HCT116 (cell line): ENCODE measurements around the gene SHROOM3. TPM values are rescaled to one million over a fixed set of nuclear protein-coding genes. Genes with fewer than 3 reads are reported as not detected.

ENCODE experiments used
- ATAC-seq: fragments of 200-7000 bp; cut with Tn5 transposase; 2 replicates; pipeline ENCODE4 v1.9.1; 2020; ENCODE audit warnings: mild to moderate bottlenecking, moderate library complexity
- BruUV-seq: library from RNA; stranded (reverse); fragments of 400-500 nt; replicated peaks from 2 replicates; lab custom pipeline; 2021; lab: Mats Ljungman, UMichigan
- CTCF ChIA-PET: fragments of 300-600 bp; sonication (Branson Sonifier 250); formaldehyde crosslinking; loops from one replicate; lab custom pipeline; 2021; ENCODE audit warnings: antibody characterized with exemption; lab: Charles Lee
- POLR2A ChIA-PET: fragments of 300-600, 350-600 bp; sonication (Branson Sonifier 250); formaldehyde crosslinking; loops from one replicate; lab custom pipeline; 2021; ENCODE audit warnings: antibody characterized with exemption; lab: Charles Lee
- RAD21 ChIA-PET, 2 experiments: fragments of 300-600 bp; sonication (Branson Sonifier 250); formaldehyde crosslinking; loops; one replicate each; lab custom pipeline; 2023; ENCODE audit warnings: low total read pairs in 2 of 2; ENCODE audit not compliant: uncharacterized antibody in 2 of 2, unreplicated experiment in 2 of 2, low non-redundant PET in 1 of 2; lab: Charles Lee
- DNase-seq: peaks from one replicate; pipeline ENCODE4 v3.0.0-alpha.2; 2010; ENCODE audit warnings: low read depth, low spot score
- H2AFZ ChIP-seq: fragments of 200-600 bp; shearing (Covaris generic), sonication (generic); 2 replicates; pipeline ENCODE4 v1.6.1; 2017; ENCODE audit warnings: low read depth, mixed run types, mixed read lengths, antibody characterized with exemption, low read length; ENCODE audit not compliant: poor library complexity, severe bottlenecking
- H3K27ac ChIP-seq: 2 replicates; pipeline ENCODE4 v1.5.1; 2012; ENCODE audit warnings: low read depth, low read length
- H3K27me3 ChIP-seq: fragments of 200-600 bp; sonication (generic); 2 replicates; pipeline ENCODE4 v1.6.1; 2016; ENCODE audit warnings: mixed run types, low read length, mixed read lengths; ENCODE audit not compliant: insufficient read depth
- H3K36me3 ChIP-seq, 2 experiments: fragments of 200-500 bp in 1 of 2; fragments of 200-600 bp in 1 of 2; sonication (Bioruptor generic) in 1 of 2; sonication (generic) in 1 of 2; 2 replicates each; pipeline versions ENCODE4 v1.5.1 to v1.6.1; 2014 to 2016; ENCODE audit warnings: low read length in 2 of 2, inconsistent platforms in 1 of 2, mixed read lengths in 1 of 2, mixed run types in 1 of 2; ENCODE audit not compliant: insufficient read depth in 2 of 2, control insufficient read depth in 1 of 2
- H3K4me1 ChIP-seq, 2 experiments: fragments of 200-600 bp in 1 of 2; sonication (generic) in 1 of 2; 2 replicates each; pipeline versions ENCODE4 v1.5.1 to v1.6.1; 2012 to 2017; ENCODE audit warnings: low read length in 2 of 2, inconsistent platforms in 1 of 2, mild to moderate bottlenecking in 1 of 2, mixed read lengths in 1 of 2, mixed run types in 1 of 2, moderate library complexity in 1 of 2; ENCODE audit not compliant: insufficient read depth in 2 of 2, control insufficient read depth in 1 of 2
- H3K4me2 ChIP-seq: fragments of 200-600 bp; sonication (generic); 2 replicates; pipeline ENCODE4 v1.6.1; 2017; ENCODE audit warnings: mixed run types, low read length, mixed read lengths
- H3K4me3 ChIP-seq, 2 experiments: fragments of 200-600 bp in 1 of 2; sonication (generic) in 1 of 2; replicated peaks in 1 of 2; 2 replicates each; pipeline ENCODE4 v1.5.1; 2011 to 2016; ENCODE audit warnings: low read length in 2 of 2, control low read depth in 1 of 2, low read depth in 1 of 2, mild to moderate bottlenecking in 1 of 2, mixed read lengths in 1 of 2, mixed run types in 1 of 2
- H3K79me2 ChIP-seq: fragments of 200-600 bp; sonication (generic); 2 replicates; pipeline ENCODE4 v1.6.1; 2017; ENCODE audit warnings: mild to moderate bottlenecking, mixed run types, low read length, moderate library complexity, mixed read lengths; ENCODE audit not compliant: insufficient read depth
- H3K9ac ChIP-seq: fragments of 200-600 bp; sonication (generic); 2 replicates; pipeline ENCODE4 v1.6.1; 2016; ENCODE audit warnings: low read length, mixed read lengths
- H3K9me2 ChIP-seq: fragments of 200-600 bp; sonication (generic), shearing (Covaris generic); 2 replicates; pipeline ENCODE4 v1.6.1; 2017; ENCODE audit warnings: mixed run types, mild to moderate bottlenecking, moderate library complexity; ENCODE audit not compliant: insufficient read depth
- H3K9me3 ChIP-seq, 2 experiments: fragments of 200-500 bp in 1 of 2; fragments of 200-600 bp in 1 of 2; sonication (Bioruptor generic) in 1 of 2; sonication (generic) in 1 of 2; 2 replicates each; pipeline ENCODE4 v1.6.1; 2014 to 2017; ENCODE audit warnings: low read length in 2 of 2, mixed read lengths in 2 of 2, inconsistent platforms in 1 of 2, low read depth in 1 of 2, mild to moderate bottlenecking in 1 of 2, mixed run types in 1 of 2, moderate library complexity in 1 of 2; ENCODE audit not compliant: control insufficient read depth in 1 of 2, insufficient read depth in 1 of 2
- H4K20me1 ChIP-seq: fragments of 200-600 bp; sonication (generic), shearing (Covaris generic); 2 replicates; pipeline ENCODE4 v1.6.1; 2017; ENCODE audit warnings: mixed run types, mild to moderate bottlenecking, moderate library complexity; ENCODE audit not compliant: insufficient read depth
- CBX3 ChIP-seq: IDR thresholded peaks from 2 replicates; pipeline ENCODE4 v1.6.1; 2012; ENCODE audit warnings: low read depth
- ELF1 ChIP-seq: IDR thresholded peaks from 2 replicates; pipeline ENCODE4 v1.6.1; 2012; ENCODE audit warnings: low read depth, borderline replicate concordance
- EZH2phosphoT487 ChIP-seq: fragments of 200-600 bp; IDR thresholded peaks from 2 replicates; pipeline ENCODE4 v1.6.1; 2018; ENCODE audit warnings: antibody characterized with exemption, borderline replicate concordance
- MAX ChIP-seq: IDR thresholded peaks from 2 replicates; pipeline ENCODE4 v1.6.1; 2012
- RAD21 ChIP-seq: IDR thresholded peaks from 2 replicates; pipeline ENCODE4 v1.6.1; 2012; ENCODE audit warnings: low read depth, mild to moderate bottlenecking
- SRF ChIP-seq: IDR thresholded peaks from 2 replicates; pipeline ENCODE4 v1.6.1; 2012; ENCODE audit warnings: low read depth
- intact Hi-C: fragments of 100-400 bp; cut with micrococcal nuclease; formaldehyde crosslinking; loops from 2 replicates; pipeline ENCODE4 v1.10.0; 2022
- total RNA-seq: library from RNA; stranded (reverse); gene quantifications from one replicate; pipeline ENCODE4 v1.2.1, GENCODE V29; 2021; ENCODE audit not compliant: unreplicated experiment
- TF ChIP-seq, protein P1 (sequence below), 3 experiments: fragments of 200-600 bp in 1 of 3; sonication (generic) in 1 of 3; IDR thresholded peaks in 2 of 3; conservative IDR thresholded peaks in 1 of 3; 2 replicates each; pipeline ENCODE4 v1.5.1; 2012 to 2017; ENCODE audit warnings: low read depth in 2 of 3, low read length in 2 of 3, antibody characterized with exemption in 1 of 3, borderline replicate concordance in 1 of 3, control low read depth in 1 of 3, mild to moderate bottlenecking in 1 of 3, mixed read lengths in 1 of 3, mixed run types in 1 of 3, moderate library complexity in 1 of 3; ENCODE audit not compliant: insufficient read depth in 1 of 3

Gene SHROOM3
- total RNA-seq, 1 experiment from 2014 or later: 22.5 TPM

GRCh38 chr4:76748649-76749048 is 313.6 kb downstream of the SHROOM3 start:
- BruUV-seq: no TSS peak
- H3K36me3 ChIP-seq: peaks cover 0 to 7% of the 10 kb centered on the region in 2 experiments; a peak in 1 of 4 replicates
- H3K9ac ChIP-seq: no peak overlapping the region
- intact Hi-C loops: loop anchor here (1.0 to 5.0 kb wide), 3 partner anchors 121 to 318 kb away; no protein-coding TSS in a partner anchor
- H3K27ac ChIP-seq: no peak overlapping the region
- peak overlapping the region; percentile 5; the same call in 1 of the 2 replicates for H3K4me2 ChIP-seq
- H2AFZ ChIP-seq: no peak overlapping the region
- no peak overlapping the region for H3K4me3 ChIP-seq
- no peaks in the 10 kb centered on the region for H3K27me3 ChIP-seq
- no peaks in the 10 kb centered on the region; the same call in 1 of the 2 replicates for H3K79me2 ChIP-seq
- no peaks in the 10 kb centered on the region for H4K20me1 ChIP-seq
- peaks cover 0 to 6% of the 10 kb centered on the region in 2 experiments; a peak in 1 of 4 replicates for H3K9me3 ChIP-seq
- no peaks in the 10 kb centered on the region for H3K9me2 ChIP-seq
- DNase-seq (no peak), ATAC-seq (peak; percentile 55)
- CTCF ChIA-PET: no interaction called here
- RAD21 ChIA-PET: no interaction called here
- peaks cover 12 to 30% of the 10 kb centered on the region in 2 experiments for H3K4me1 ChIP-seq
- TF ChIP-seq RAD21: peak; percentile 82
- TF ChIP-seq, protein P1, sequence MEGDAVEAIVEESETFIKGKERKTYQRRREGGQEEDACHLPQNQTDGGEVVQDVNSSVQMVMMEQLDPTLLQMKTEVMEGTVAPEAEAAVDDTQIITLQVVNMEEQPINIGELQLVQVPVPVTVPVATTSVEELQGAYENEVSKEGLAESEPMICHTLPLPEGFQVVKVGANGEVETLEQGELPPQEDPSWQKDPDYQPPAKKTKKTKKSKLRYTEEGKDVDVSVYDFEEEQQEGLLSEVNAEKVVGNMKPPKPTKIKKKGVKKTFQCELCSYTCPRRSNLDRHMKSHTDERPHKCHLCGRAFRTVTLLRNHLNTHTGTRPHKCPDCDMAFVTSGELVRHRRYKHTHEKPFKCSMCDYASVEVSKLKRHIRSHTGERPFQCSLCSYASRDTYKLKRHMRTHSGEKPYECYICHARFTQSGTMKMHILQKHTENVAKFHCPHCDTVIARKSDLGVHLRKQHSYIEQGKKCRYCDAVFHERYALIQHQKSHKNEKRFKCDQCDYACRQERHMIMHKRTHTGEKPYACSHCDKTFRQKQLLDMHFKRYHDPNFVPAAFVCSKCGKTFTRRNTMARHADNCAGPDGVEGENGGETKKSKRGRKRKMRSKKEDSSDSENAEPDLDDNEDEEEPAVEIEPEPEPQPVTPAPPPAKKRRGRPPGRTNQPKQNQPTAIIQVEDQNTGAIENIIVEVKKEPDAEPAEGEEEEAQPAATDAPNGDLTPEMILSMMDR (IDR thresholded peaks at IDR 0.05 in 2 of 3, conservative IDR thresholded peaks at IDR 0.05 in 1 of 3; ENCODE audit: borderline replicate concordance in 1 of 3, insufficient read depth in 1 of 3, low read depth in 2 of 3, low read length in 2 of 3): peak; percentile 15 to 62 (median 56); a peak in 3 of 6 replicates
- TF ChIP-seq EZH2phosphoT487: no peak
- TF ChIP-seq MAX: peak; percentile 37; the same call in 1 of the 2 replicates
- POLR2A ChIA-PET: no interaction called here

- ChIA-PET CTCF (no interaction called here), POLR2A (no interaction called here), RAD21 (no interaction called here)
- no TSS peak for BruUV-seq
- ATAC-seq (no peak), DNase-seq (no peak)
- H3K79me2 ChIP-seq: no peaks in the 10 kb centered on the region; the same call in 1 of the 2 replicates
- no peak overlapping the region for H3K4me3 ChIP-seq
- no peak overlapping the region for H3K27ac ChIP-seq
- intact Hi-C loops: loop anchor here (2.0 to 5.0 kb wide), 2 partner anchors 122 to 319 kb away; no protein-coding TSS in a partner anchor
- H2AFZ ChIP-seq: no peak overlapping the region
- H4K20me1 ChIP-seq: no peaks in the 10 kb centered on the region
- peaks cover 0 to 7% of the 10 kb centered on the region in 2 experiments; a peak in 1 of 4 replicates for H3K36me3 ChIP-seq
- H3K4me1 ChIP-seq: peaks cover 19 to 37% of the 10 kb centered on the region in 2 experiments
- H3K27me3 ChIP-seq: no peaks in the 10 kb centered on the region
- no peak overlapping the region for H3K9ac ChIP-seq
- no peak overlapping the region for H3K4me2 ChIP-seq
- no peaks in the 10 kb centered on the region for H3K9me2 ChIP-seq
- TF ChIP-seq SRF: no peak
- no peak for TF ChIP-seq CBX3
- TF ChIP-seq ELF1: no peak
- peaks cover 0 to 6% of the 10 kb centered on the region in 2 experiments; a peak in 1 of 4 replicates for H3K9me3 ChIP-seq
These were observed 314.3 kb downstream of the SHROOM3 start for GRCh38 chr4:76749355-76749754.
